Measurements from ENCODE around the gene HDAC1. TPM values are rescaled to one million over a fixed set of nuclear protein-coding genes. Genes with fewer than 3 reads are reported as not detected.
A peak's percentile ranks its signal among the peaks of the same experiment; 100 is the strongest.

The HDAC1 gene
- total and polyA plus RNA-seq, 2 of the 13 experiments (the other 11 are each of a cell fraction or from before 2014, with no cell fraction given) = 93.5 to 189 TPM

- TF ChIP-seq ZFP90 (CRISPR knock-in tag; IDR thresholded peaks at IDR 0.05; ENCODE audit: borderline replicate concordance) (no peak), ZNF510 (CRISPR knock-in tag; IDR thresholded peaks at IDR 0.05; ENCODE audit: low read depth) (no peak), ZBTB21 (CRISPR knock-in tag; IDR thresholded peaks at IDR 0.05) (no peak), HOXA5 (CRISPR knock-in tag; IDR thresholded peaks at IDR 0.05) (peak; percentile 72; the same call in 1 of the 2 replicates), GATAD1 (CRISPR knock-in tag; IDR thresholded peaks at IDR 0.05) (peak; percentile 63; the same call in 1 of the 2 replicates), POLR2A (IDR thresholded peaks at IDR 0.05; ENCODE audit: insufficient read depth in 1 of 2, low read depth in 2 of 2, low read length in 2 of 2) (peak in 1 of 2 experiments; percentile 36; a peak in 1 of 4 replicates), ZNF180 (CRISPR knock-in tag; IDR thresholded peaks at IDR 0.05; ENCODE audit: borderline replicate concordance, low read depth) (no peak), SNAI1 (CRISPR knock-in tag; IDR thresholded peaks at IDR 0.05; ENCODE audit: borderline replicate concordance) (no peak), ZNF841 (CRISPR knock-in tag; IDR thresholded peaks at IDR 0.05; ENCODE audit: borderline replicate concordance) (no peak), ZNF24 (IDR thresholded peaks at IDR 0.05) (no peak), SAFB2 (CRISPR knock-in tag; IDR thresholded peaks at IDR 0.05; ENCODE audit: borderline replicate concordance, low read depth) (no peak; the same call in 1 of the 2 replicates), ZNF496 (CRISPR knock-in tag; IDR thresholded peaks at IDR 0.05; ENCODE audit: insufficient replicate concordance) (no peak), NR2F1 (CRISPR knock-in tag; IDR thresholded peaks at IDR 0.05) (no peak), ZNF274 (CRISPR knock-in tag; IDR thresholded peaks at IDR 0.05) (no peak), HDAC2 (CRISPR knock-in tag; IDR thresholded peaks at IDR 0.05) (peak; percentile 87), ZBTB7A (CRISPR knock-in tag; IDR thresholded peaks at IDR 0.05) (no peak), MTA3 (CRISPR knock-in tag; IDR thresholded peaks at IDR 0.05) (no peak), ZNF883 (CRISPR knock-in tag; IDR thresholded peaks at IDR 0.05; ENCODE audit: not compliant biosample characterization) (no peak), FOSL1 (CRISPR knock-in tag; IDR thresholded peaks at IDR 0.05; ENCODE audit: borderline replicate concordance) (no peak), RFXAP (CRISPR knock-in tag; IDR thresholded peaks at IDR 0.05; ENCODE audit: borderline replicate concordance) (peak; percentile 50; the same call in 1 of the 2 replicates), IRF1 (CRISPR knock-in tag; IDR thresholded peaks at IDR 0.05; ENCODE audit: low read depth) (no peak), ZNF530 (CRISPR knock-in tag; IDR thresholded peaks at IDR 0.05; ENCODE audit: low read depth) (no peak), NFE2L2 (IDR thresholded peaks at IDR 0.05; ENCODE audit: low read length) (no peak), CEBPG (CRISPR knock-in tag; IDR thresholded peaks at IDR 0.05) (peak; percentile 32; the same call in 1 of the 2 replicates), TCF7L2 (IDR thresholded peaks at IDR 0.05; ENCODE audit: low read depth, low read length) (no peak), TARDBP (CRISPR knock-in tag; IDR thresholded peaks at IDR 0.05) (peak; percentile 74)
- TF ChIP-seq, protein P1, sequence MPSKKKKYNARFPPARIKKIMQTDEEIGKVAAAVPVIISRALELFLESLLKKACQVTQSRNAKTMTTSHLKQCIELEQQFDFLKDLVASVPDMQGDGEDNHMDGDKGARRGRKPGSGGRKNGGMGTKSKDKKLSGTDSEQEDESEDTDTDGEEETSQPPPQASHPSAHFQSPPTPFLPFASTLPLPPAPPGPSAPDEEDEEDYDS (CRISPR knock-in tag; IDR thresholded peaks at IDR 0.05) = 0 out of 2 replicates have a peak, but pooled peaks have one; percentile 16
- TF ChIP-seq, protein P2, sequence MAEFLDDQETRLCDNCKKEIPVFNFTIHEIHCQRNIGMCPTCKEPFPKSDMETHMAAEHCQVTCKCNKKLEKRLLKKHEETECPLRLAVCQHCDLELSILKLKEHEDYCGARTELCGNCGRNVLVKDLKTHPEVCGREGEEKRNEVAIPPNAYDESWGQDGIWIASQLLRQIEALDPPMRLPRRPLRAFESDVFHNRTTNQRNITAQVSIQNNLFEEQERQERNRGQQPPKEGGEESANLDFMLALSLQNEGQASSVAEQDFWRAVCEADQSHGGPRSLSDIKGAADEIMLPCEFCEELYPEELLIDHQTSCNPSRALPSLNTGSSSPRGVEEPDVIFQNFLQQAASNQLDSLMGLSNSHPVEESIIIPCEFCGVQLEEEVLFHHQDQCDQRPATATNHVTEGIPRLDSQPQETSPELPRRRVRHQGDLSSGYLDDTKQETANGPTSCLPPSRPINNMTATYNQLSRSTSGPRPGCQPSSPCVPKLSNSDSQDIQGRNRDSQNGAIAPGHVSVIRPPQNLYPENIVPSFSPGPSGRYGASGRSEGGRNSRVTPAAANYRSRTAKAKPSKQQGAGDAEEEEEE (CRISPR knock-in tag; IDR thresholded peaks at IDR 0.05; ENCODE audit: borderline replicate concordance) = no peak
These were observed 29.9 kb downstream of the HDAC1 start (continued) for GRCh38 chr1:32321712-32322291.

Measured in HepG2 (cell line).